Measurements from ENCODE around the gene TGFBR3L. TPM values are rescaled to one million over a fixed set of nuclear protein-coding genes. Genes with fewer than 3 reads are reported as not detected.

TGFBR3L gene
- total and polyA plus RNA-seq, 2 of the 13 experiments (the other 11 are each of a cell fraction or from before 2014, with no cell fraction given): 0.20 to 1.0 TPM

- TF ChIP-seq NRL (CRISPR knock-in tag; IDR thresholded peaks at IDR 0.05; ENCODE audit: borderline replicate concordance) (peak; percentile 92; the same call in 1 of the 2 replicates), ZNF350 (CRISPR knock-in tag; IDR thresholded peaks at IDR 0.05; ENCODE audit: borderline replicate concordance, low read depth) (peak; percentile 66; the same call in 1 of the 2 replicates), ZNF792 (CRISPR knock-in tag; IDR thresholded peaks at IDR 0.05) (peak; percentile 85), ZBTB20 (CRISPR knock-in tag; IDR thresholded peaks at IDR 0.05; ENCODE audit: borderline replicate concordance, low read depth) (no peak), ZNF20 (CRISPR knock-in tag; IDR thresholded peaks at IDR 0.05) (no peak), TBP (CRISPR knock-in tag; IDR thresholded peaks at IDR 0.05) (no peak), ATAD3A (CRISPR knock-in tag; IDR thresholded peaks at IDR 0.05) (peak; percentile 32; the same call in 1 of the 2 replicates), ZSCAN9 (CRISPR knock-in tag; IDR thresholded peaks at IDR 0.05; ENCODE audit: borderline replicate concordance) (peak; percentile 93), ZNF564 (CRISPR knock-in tag; IDR thresholded peaks at IDR 0.05) (no peak; the same call in 1 of the 2 replicates), ZNF709 (CRISPR knock-in tag; IDR thresholded peaks at IDR 0.05) (no peak; the same call in 1 of the 2 replicates), MEIS2 (CRISPR knock-in tag; IDR thresholded peaks at IDR 0.05) (peak; percentile 6; the same call in 1 of the 2 replicates), SMARCE1 (IDR thresholded peaks at IDR 0.05; ENCODE audit: borderline replicate concordance) (no peak), ZNF629 (CRISPR knock-in tag; conservative IDR thresholded peaks at IDR 0.05) (no peak), EEA1 (CRISPR knock-in tag; IDR thresholded peaks at IDR 0.05; ENCODE audit: borderline replicate concordance) (peak; percentile 71; the same call in 1 of the 2 replicates), MIER3 (CRISPR knock-in tag; IDR thresholded peaks at IDR 0.05; ENCODE audit: borderline replicate concordance) (0 out of 2 replicates have a peak, but pooled peaks have one; percentile 63), ZNF510 (CRISPR knock-in tag; IDR thresholded peaks at IDR 0.05; ENCODE audit: low read depth) (peak; percentile 77; the same call in 1 of the 2 replicates), PBX3 (CRISPR knock-in tag; IDR thresholded peaks at IDR 0.05; ENCODE audit: borderline replicate concordance) (no peak), ATM (IDR thresholded peaks at IDR 0.05; ENCODE audit: borderline replicate concordance) (no peak)
- TF ChIP-seq, protein P1, sequence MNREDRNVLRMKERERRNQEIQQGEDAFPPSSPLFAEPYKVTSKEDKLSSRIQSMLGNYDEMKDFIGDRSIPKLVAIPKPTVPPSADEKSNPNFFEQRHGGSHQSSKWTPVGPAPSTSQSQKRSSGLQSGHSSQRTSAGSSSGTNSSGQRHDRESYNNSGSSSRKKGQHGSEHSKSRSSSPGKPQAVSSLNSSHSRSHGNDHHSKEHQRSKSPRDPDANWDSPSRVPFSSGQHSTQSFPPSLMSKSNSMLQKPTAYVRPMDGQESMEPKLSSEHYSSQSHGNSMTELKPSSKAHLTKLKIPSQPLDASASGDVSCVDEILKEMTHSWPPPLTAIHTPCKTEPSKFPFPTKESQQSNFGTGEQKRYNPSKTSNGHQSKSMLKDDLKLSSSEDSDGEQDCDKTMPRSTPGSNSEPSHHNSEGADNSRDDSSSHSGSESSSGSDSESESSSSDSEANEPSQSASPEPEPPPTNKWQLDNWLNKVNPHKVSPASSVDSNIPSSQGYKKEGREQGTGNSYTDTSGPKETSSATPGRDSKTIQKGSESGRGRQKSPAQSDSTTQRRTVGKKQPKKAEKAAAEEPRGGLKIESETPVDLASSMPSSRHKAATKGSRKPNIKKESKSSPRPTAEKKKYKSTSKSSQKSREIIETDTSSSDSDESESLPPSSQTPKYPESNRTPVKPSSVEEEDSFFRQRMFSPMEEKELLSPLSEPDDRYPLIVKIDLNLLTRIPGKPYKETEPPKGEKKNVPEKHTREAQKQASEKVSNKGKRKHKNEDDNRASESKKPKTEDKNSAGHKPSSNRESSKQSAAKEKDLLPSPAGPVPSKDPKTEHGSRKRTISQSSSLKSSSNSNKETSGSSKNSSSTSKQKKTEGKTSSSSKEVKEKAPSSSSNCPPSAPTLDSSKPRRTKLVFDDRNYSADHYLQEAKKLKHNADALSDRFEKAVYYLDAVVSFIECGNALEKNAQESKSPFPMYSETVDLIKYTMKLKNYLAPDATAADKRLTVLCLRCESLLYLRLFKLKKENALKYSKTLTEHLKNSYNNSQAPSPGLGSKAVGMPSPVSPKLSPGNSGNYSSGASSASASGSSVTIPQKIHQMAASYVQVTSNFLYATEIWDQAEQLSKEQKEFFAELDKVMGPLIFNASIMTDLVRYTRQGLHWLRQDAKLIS (CRISPR knock-in tag; IDR thresholded peaks at IDR 0.05): no peak
- TF ChIP-seq, protein P2, sequence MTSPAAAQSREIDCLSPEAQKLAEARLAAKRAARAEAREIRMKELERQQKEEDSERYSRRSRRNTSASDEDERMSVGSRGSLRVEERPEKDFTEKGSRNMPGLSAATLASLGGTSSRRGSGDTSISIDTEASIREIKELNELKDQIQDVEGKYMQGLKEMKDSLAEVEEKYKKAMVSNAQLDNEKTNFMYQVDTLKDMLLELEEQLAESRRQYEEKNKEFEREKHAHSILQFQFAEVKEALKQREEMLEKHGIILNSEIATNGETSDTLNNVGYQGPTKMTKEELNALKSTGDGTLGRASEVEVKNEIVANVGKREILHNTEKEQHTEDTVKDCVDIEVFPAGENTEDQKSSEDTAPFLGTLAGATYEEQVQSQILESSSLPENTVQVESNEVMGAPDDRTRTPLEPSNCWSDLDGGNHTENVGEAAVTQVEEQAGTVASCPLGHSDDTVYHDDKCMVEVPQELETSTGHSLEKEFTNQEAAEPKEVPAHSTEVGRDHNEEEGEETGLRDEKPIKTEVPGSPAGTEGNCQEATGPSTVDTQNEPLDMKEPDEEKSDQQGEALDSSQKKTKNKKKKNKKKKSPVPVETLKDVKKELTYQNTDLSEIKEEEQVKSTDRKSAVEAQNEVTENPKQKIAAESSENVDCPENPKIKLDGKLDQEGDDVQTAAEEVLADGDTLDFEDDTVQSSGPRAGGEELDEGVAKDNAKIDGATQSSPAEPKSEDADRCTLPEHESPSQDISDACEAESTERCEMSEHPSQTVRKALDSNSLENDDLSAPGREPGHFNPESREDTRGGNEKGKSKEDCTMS (CRISPR knock-in tag; conservative IDR thresholded peaks at IDR 0.05): no peak
Observed at GRCh38 chr19:7903244-7904073, 11.2 kb upstream of the TGFBR3L start, which contains the start of gene MAP2K7 (continued).

All from HepG2 (cell line).